Activated CD4-positive, alpha-beta T cell treated with anti-CD3 and anti-CD28 coated beads, Interleukin-2, amount 10 ng/mL, durations not matched to agents 7 days and 5 days (primary cell): ENCODE results near the gene POMC. TPM values are rescaled to one million over a fixed set of nuclear protein-coding genes. Genes with fewer than 3 reads are reported as not detected.

ENCODE experiments used
- CTCF ChIA-PET: fragments of 350-600 bp; sonication (Branson Sonifier 250); formaldehyde crosslinking; loops from one replicate; lab custom pipeline; 2021; ENCODE audit warnings: antibody characterized with exemption; lab: Charles Lee
- POLR2A ChIA-PET: fragments of 350-600 bp; sonication (Branson Sonifier 250); formaldehyde crosslinking; loops from one replicate; lab custom pipeline; 2021; ENCODE audit warnings: antibody characterized with exemption; lab: Charles Lee
- DNase-seq: peaks from one replicate; pipeline ENCODE4 v3.0.0-alpha.2; 2020
- H3K27ac Mint-ChIP-seq: one replicate; pipeline ENCODE4 v1.8.0; 2021; ENCODE audit warnings: mild to moderate bottlenecking, moderate library complexity, mixed read lengths
- H3K27me3 Mint-ChIP-seq: one replicate; pipeline ENCODE4 v1.8.0; 2021; ENCODE audit warnings: mixed read lengths
- H3K36me3 Mint-ChIP-seq: one replicate; pipeline ENCODE4 v1.8.0; 2021; ENCODE audit warnings: low read depth, mixed read lengths
- H3K4me1 Mint-ChIP-seq: one replicate; pipeline ENCODE4 v1.8.0; 2021; ENCODE audit warnings: mixed read lengths
- H3K4me3 Mint-ChIP-seq: one replicate; pipeline ENCODE4 v1.8.0; 2021; ENCODE audit warnings: mild to moderate bottlenecking, moderate library complexity, mixed read lengths
- H3K9me3 Mint-ChIP-seq: one replicate; pipeline ENCODE4 v1.8.0; 2021; ENCODE audit warnings: mixed read lengths
- total RNA-seq, 2 experiments: library from RNA; stranded (reverse); gene quantifications; one replicate each; pipeline ENCODE4 v1.2.3, GENCODE V29; 2021

Gene POMC
- total RNA-seq, 2 experiments from 2014 or later = 4.1 to 5.0 TPM

- H3K27me3 Mint-ChIP-seq = peaks cover 4% of the 10 kb centered on the region
- H3K27ac Mint-ChIP-seq = no peak overlapping the region
- peaks cover 13% of the 10 kb centered on the region for H3K4me1 Mint-ChIP-seq
- DNase-seq = no peak
- H3K4me3 Mint-ChIP-seq = no peak overlapping the region
- CTCF ChIA-PET = no interaction called here
- no peaks in the 10 kb centered on the region for H3K36me3 Mint-ChIP-seq
- POLR2A ChIA-PET = no interaction called here
- no peaks in the 10 kb centered on the region for H3K9me3 Mint-ChIP-seq
Measured at GRCh38 chr2:25198209-25198525, 29.8 kb upstream of the POMC start.

DNA sequence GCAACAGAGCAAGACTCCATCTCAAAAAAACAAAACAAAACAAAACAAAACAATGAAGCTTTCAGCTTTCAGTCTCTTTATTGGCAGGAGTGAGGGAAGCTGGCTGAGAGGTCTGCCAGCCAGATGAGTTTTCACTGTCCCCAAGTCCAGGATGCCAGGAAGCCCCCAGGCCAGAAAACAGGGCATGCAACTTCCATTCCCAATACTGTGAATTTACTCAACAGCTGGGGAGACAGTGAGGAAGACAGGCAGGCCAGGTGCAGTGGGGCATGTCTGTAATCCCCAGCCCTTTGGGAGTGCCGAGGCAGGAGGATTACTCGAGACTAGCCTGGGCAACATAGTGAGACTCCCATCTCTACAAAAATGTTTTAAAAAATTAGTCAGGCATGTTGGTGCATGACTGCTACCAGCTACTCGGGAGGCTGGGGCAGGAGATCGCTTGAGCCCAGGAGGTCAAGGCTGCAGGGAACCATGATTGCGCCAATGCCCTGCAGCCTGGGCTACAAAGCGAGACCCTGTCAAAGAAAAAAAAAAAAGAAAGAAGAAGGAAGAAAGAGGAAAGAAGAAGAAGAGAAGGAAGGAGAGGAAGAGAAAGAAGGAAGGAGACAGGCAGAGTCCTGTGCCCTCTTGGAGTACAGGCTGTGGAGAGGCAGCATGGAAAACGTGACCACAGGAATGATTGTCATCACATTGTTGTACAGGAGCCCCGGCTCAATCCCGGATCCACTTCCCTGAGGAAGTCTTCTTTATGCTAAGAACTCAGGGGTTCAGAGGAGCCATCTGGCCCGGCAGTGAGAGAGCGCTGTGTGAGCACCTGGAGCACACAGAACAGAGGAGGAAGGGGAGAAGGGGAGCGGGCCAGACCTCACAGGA is 29.2 kb upstream of the POMC start:
- peaks cover 11% of the 10 kb centered on the region for H3K4me1 Mint-ChIP-seq
- H3K36me3 Mint-ChIP-seq = no peaks in the 10 kb centered on the region
- H3K27me3 Mint-ChIP-seq = peaks cover 4% of the 10 kb centered on the region
- CTCF ChIA-PET = interaction anchor here (0.7 to 2.2 kb wide), 2 partner anchors 32 to 57 kb away, joined by 3 to 7 read pairs; no protein-coding TSS in a partner anchor
- no peak for DNase-seq
- no peak overlapping the region for H3K27ac Mint-ChIP-seq
- H3K4me3 Mint-ChIP-seq = no peak overlapping the region
- POLR2A ChIA-PET = no interaction called here
- no peaks in the 10 kb centered on the region for H3K9me3 Mint-ChIP-seq

DNA sequence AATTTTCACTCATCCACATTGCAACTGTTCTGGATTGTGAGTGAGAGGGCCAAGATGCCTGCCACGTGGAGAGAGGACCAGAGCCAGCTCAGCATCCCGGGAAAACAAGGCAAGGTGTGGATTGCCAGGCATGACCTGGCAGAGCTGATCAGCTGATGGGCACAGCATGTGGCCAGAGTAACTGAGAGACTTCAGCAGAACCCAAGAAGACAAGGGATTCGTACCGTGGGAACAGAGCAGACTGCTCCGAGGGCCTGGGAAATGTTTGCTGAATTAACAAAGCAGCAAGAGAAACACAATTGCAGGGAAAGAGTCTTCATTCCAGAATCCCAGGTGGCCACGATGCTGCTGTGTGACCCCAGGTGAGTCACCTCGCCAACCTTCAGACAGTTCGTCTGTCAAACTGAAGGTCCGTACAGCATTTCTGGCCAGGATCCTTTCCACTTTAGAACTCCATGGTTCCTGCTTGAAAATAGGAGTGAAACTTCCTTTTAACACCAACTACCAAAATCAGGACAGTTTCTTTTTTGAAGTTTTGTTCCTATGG is 26.3 kb upstream of the POMC start:
- ChIA-PET POLR2A (no interaction called here), CTCF (interaction anchor here (0.6 to 0.9 kb wide), 4 partner anchors 12 to 219 kb away, joined by 3 to 6 read pairs (median 4); no protein-coding TSS in a partner anchor)
- no peaks in the 10 kb centered on the region for H3K36me3 Mint-ChIP-seq
- no peak for DNase-seq
- no peak overlapping the region for H3K27ac Mint-ChIP-seq
- H3K4me1 Mint-ChIP-seq = no peaks in the 10 kb centered on the region
- no peak overlapping the region for H3K4me3 Mint-ChIP-seq
- H3K27me3 Mint-ChIP-seq = peaks cover 6% of the 10 kb centered on the region
- no peaks in the 10 kb centered on the region for H3K9me3 Mint-ChIP-seq

DNA sequence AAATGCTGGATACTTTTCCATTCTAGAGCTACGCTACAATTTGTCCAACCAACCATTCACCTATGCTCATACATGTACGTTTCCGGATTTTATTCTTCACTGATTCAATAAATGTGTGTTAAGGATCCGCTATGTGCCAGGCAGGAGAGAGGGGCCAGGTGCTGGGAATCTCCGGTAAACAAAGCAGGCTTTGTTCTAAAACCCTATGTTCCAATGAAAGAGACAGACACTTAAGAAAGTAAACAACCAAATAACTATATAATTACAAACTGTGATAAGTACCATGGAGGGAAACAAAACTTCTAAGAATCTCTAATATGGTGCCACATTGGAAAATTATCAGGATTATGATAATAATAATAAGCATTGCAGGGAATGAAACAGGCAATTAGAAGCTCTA is 22.2 kb upstream of the POMC start:
- H3K27me3 Mint-ChIP-seq = peaks cover 1% of the 10 kb centered on the region
- H3K36me3 Mint-ChIP-seq = no peaks in the 10 kb centered on the region
- no peak overlapping the region for H3K4me3 Mint-ChIP-seq
- POLR2A ChIA-PET = no interaction called here
- no peaks in the 10 kb centered on the region for H3K4me1 Mint-ChIP-seq
- CTCF ChIA-PET = no interaction called here
- no peak for DNase-seq
- no peaks in the 10 kb centered on the region for H3K9me3 Mint-ChIP-seq
- H3K27ac Mint-ChIP-seq = no peak overlapping the region

- ChIA-PET CTCF (no interaction called here), POLR2A (no interaction called here)
- H3K27ac Mint-ChIP-seq = no peak overlapping the region
- no peaks in the 10 kb centered on the region for H3K9me3 Mint-ChIP-seq
- H3K27me3 Mint-ChIP-seq = peaks cover 1% of the 10 kb centered on the region
- no peak for DNase-seq
- no peak overlapping the region for H3K4me3 Mint-ChIP-seq
- no peaks in the 10 kb centered on the region for H3K36me3 Mint-ChIP-seq
- H3K4me1 Mint-ChIP-seq = no peaks in the 10 kb centered on the region
Measured at GRCh38 chr2:25188405-25188804, 20.0 kb upstream of the POMC start.

DNA sequence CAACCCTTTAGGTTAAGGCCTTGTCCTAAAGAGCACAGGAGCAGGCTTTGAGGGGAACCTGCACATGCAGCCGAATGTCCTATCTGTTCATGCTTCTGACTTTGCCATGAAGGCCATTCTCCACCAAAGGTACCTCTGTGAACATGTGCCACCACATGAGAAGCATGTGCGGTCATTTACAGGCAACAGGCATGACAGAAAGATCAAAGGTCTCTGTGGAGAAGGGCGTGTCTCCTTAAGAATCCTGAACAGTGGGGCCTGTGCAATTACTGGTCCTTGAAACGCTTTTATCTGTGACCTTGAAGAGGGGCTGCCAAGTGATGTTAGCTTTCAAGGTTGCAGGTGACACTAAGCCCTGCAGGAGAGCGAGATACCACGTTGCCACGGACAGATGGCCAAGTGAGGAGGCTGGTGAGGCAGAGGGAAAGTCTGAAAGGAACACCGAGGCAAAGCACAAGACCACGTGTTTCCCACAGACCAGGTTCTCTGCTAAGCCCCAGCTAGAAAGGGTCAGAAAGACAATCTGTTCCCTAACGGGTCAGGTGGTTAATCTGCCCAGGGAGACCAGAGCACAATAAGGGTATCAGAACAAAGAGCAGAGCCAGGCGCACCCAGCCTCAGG is 19.5 kb upstream of the POMC start:
- POLR2A ChIA-PET = no interaction called here
- peaks cover 1% of the 10 kb centered on the region for H3K27me3 Mint-ChIP-seq
- H3K9me3 Mint-ChIP-seq = no peaks in the 10 kb centered on the region
- H3K4me1 Mint-ChIP-seq = no peaks in the 10 kb centered on the region
- no peak for DNase-seq
- H3K4me3 Mint-ChIP-seq = no peak overlapping the region
- H3K27ac Mint-ChIP-seq = no peak overlapping the region
- CTCF ChIA-PET = interaction anchor here (1.4 kb wide), 1 partner anchor 8 kb away, joined by 4 read pairs; no protein-coding TSS in a partner anchor
- no peaks in the 10 kb centered on the region for H3K36me3 Mint-ChIP-seq

- Mint-ChIP-seq H3K4me1 (no peaks in the 10 kb centered on the region), H3K9me3 (no peaks in the 10 kb centered on the region), H3K27me3 (no peaks in the 10 kb centered on the region), H3K36me3 (no peaks in the 10 kb centered on the region), H3K27ac (no peak overlapping the region), H3K4me3 (no peak overlapping the region)
- POLR2A ChIA-PET = no interaction called here
- DNase-seq = no peak
- CTCF ChIA-PET = interaction anchor here (0.6 kb wide), 1 partner anchor 1594 kb away, joined by 3 read pairs; no protein-coding TSS in a partner anchor
Measured at GRCh38 chr2:25184254-25184653, 15.9 kb upstream of the POMC start.

DNA sequence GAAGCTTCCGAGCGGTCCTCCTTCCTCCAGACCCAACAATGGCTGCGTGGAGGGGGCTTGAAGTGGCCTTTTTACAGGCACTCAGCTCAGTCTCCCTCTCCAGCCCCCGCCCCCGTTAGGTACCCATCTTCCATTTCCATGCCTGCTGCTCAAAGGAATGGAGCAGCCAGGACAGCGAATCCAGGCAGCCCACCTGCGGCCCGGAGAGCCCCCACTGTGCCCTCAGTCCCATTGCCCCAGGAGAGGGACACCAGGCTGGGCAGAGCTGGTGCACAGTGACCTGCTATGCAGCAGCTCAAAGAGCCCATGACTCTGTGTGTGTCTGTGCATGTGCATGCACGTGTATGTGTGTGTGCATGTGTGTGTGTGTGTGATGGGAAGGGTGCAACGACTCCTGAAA is 10.6 kb upstream of the POMC start:
- Mint-ChIP-seq H3K36me3 (no peaks in the 10 kb centered on the region), H3K4me3 (no peak overlapping the region), H3K27me3 (peaks cover 16% of the 10 kb centered on the region), H3K4me1 (no peaks in the 10 kb centered on the region), H3K27ac (no peak overlapping the region), H3K9me3 (no peaks in the 10 kb centered on the region)
- no peak for DNase-seq
- ChIA-PET POLR2A (no interaction called here), CTCF (interaction anchor here (0.8 kb wide), 1 partner anchor 322 kb away, joined by 3 read pairs; no protein-coding TSS in a partner anchor)

DNA sequence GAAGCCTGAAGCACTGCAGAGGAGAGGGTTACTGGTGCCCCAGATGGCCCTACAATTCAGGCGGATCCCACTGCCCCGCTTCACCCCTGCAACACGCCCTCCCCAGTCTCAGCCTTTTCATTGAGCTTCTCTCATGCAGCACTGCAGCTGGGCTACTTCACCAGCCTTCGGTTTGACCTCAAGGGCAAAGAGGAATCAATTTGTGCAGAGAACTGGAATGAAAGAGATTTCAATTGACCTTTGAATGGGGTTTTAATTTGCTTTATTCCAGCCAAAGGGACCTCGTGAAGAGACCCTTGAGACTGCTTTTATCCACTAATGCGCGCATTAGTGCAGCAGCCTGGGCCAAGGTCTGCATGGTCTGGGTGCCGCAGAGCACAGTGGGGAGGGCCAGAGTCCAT is 8.8 kb upstream of the POMC start:
- Mint-ChIP-seq H3K27ac (no peak overlapping the region), H3K36me3 (no peaks in the 10 kb centered on the region), H3K27me3 (peaks cover 24% of the 10 kb centered on the region), H3K9me3 (no peaks in the 10 kb centered on the region), H3K4me3 (no peak overlapping the region), H3K4me1 (peaks cover 5% of the 10 kb centered on the region)
- DNase-seq = no peak
- ChIA-PET CTCF (no interaction called here), POLR2A (no interaction called here)

DNA sequence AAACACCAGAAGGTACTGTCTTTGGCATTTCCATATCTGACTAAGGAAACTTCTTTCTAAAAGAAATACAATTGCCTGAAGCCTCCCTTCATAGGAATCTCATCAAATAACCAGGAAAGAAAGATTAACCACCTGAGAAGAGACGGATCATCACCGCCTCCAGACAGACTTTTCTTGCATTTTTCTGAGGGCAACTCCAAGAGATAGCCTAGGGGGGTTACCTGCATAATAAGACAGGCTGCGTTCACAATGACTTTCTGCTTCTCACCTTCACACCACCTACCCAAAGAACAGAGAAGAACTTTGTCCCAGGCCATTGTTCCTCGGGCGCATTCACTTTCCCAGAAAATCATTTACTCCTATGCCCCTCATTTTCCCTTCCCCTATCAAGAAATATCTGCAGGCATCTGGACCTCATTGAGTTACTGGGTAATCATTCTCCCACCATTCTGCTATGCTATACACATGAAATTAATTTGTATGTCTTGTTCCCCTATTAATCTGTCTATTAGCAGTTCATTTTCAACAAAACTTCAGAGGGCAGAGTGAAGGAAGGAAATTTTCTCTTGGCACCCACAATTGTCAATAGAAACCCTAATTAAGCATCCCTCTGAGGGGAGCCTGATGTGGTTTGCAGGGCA is 8.3 kb upstream of the POMC start:
- ChIA-PET CTCF (no interaction called here), POLR2A (no interaction called here)
- DNase-seq = no peak
- H3K36me3 Mint-ChIP-seq = no peaks in the 10 kb centered on the region
- H3K4me3 Mint-ChIP-seq = no peak overlapping the region
- H3K27me3 Mint-ChIP-seq = peaks cover 26% of the 10 kb centered on the region
- H3K27ac Mint-ChIP-seq = no peak overlapping the region
- peaks cover 5% of the 10 kb centered on the region for H3K4me1 Mint-ChIP-seq
- no peaks in the 10 kb centered on the region for H3K9me3 Mint-ChIP-seq

GRCh38 chr2:25176138-25176537 is 7.8 kb upstream of the POMC start:
- Mint-ChIP-seq H3K4me1 (peaks cover 5% of the 10 kb centered on the region), H3K36me3 (no peaks in the 10 kb centered on the region), H3K9me3 (no peaks in the 10 kb centered on the region), H3K4me3 (no peak overlapping the region), H3K27ac (no peak overlapping the region), H3K27me3 (peaks cover 29% of the 10 kb centered on the region)
- DNase-seq = no peak
- ChIA-PET POLR2A (no interaction called here), CTCF (no interaction called here)

GRCh38 chr2:25174192-25174861 is 5.9 kb upstream of the POMC start:
- Mint-ChIP-seq H3K4me1 (peaks cover 5% of the 10 kb centered on the region), H3K27me3 (peaks cover 47% of the 10 kb centered on the region)
- POLR2A ChIA-PET = no interaction called here

More at GRCh38 chr2:25174192-25174861, 5.9 kb upstream of the POMC start:
- CTCF ChIA-PET = interaction anchor here (0.7 kb wide), 1 partner anchor 327 kb away, joined by 6 read pairs; no protein-coding TSS in a partner anchor
- no peak for DNase-seq
- no peaks in the 10 kb centered on the region for H3K36me3 Mint-ChIP-seq
- no peaks in the 10 kb centered on the region for H3K9me3 Mint-ChIP-seq
- no peak overlapping the region for H3K27ac Mint-ChIP-seq
- H3K4me3 Mint-ChIP-seq = no peak overlapping the region
